Urinary bladder (tissue), 4 donors: ENCODE results near the gene TGM2. TPM values are rescaled to one million over a fixed set of nuclear protein-coding genes. Genes with fewer than 3 reads are reported as not detected.
A peak's percentile ranks its signal among the peaks of the same experiment; 100 is the strongest.

Experiments used
- DNase-seq: peaks from one replicate; pipeline ENCODE4 v3.0.0-alpha.2; 2015; ENCODE audit errors: extremely low spot score
- H3K27ac ChIP-seq: one replicate; pipeline ENCODE4 v1.5.1; 2013; ENCODE audit warnings: low read depth, mild to moderate bottlenecking, moderate library complexity
- H3K36me3 ChIP-seq: one replicate; pipeline ENCODE4 v1.6.1; 2013; ENCODE audit warnings: mild to moderate bottlenecking, moderate library complexity; ENCODE audit not compliant: insufficient read depth
- H3K4me1 ChIP-seq: one replicate; pipeline ENCODE4 v1.6.1; 2013; ENCODE audit warnings: mild to moderate bottlenecking, moderate library complexity; ENCODE audit not compliant: insufficient read depth
- H3K4me3 ChIP-seq: one replicate; pipeline ENCODE4 v1.5.1; 2013; ENCODE audit warnings: low read depth, low read length
- WGBS: extraction: QIAGEN DNeasy Blood & Tissue Kit; methylation state at CpG from one replicate; pipeline ENCODE4 v1.1.7; 2013; 5-methylcytosine and 5-hydroxymethylcytosine counted together
- polyA plus RNA-seq: library from polyadenylated mRNA; stranded (reverse); fragments of 200-250 nt; gene quantifications from one replicate; pipeline ENCODE4 v1.2.3, GENCODE V29; 2013
- total RNA-seq: library from RNA; depleted of rRNA; stranded (reverse); fragments of >200 nt; gene quantifications from one replicate; pipeline ENCODE4 v1.2.3, GENCODE V29; 2014
- donor health status: healthy with polysubstance abuse.
- donor health status: healthy.

The TGM2 gene
- total and polyA plus RNA-seq, 2 donors, result 75.7 to 360 TPM

GRCh38 chr20:38167328-38167850 lies 2.3 kb upstream of the TGM2 start:
- no peak for DNase-seq
- Histone ChIP-seq H3K36me3 (no peaks in the 10 kb centered on the region), H3K4me3 (no peak overlapping the region), H3K4me1 (no peaks in the 10 kb centered on the region), H3K27ac (no peak overlapping the region)
- WGBS, result 95% methylated on average over 8 of the region's 8 CpGs

- H3K27ac ChIP-seq, result no peak overlapping the region
- no peak for DNase-seq
- WGBS, result 75% methylated on average over 11 of the region's 11 CpGs
- no peaks in the 10 kb centered on the region for H3K36me3 ChIP-seq
- no peak overlapping the region for H3K4me3 ChIP-seq
- H3K4me1 ChIP-seq, result no peaks in the 10 kb centered on the region
Observed at GRCh38 chr20:38166703-38167233, 1.7 kb upstream of the TGM2 start.

GRCh38 chr20:38165966-38166702 lies 1.1 kb upstream of the TGM2 start:
- 70% methylated on average over 11 of the region's 11 CpGs for WGBS
- no peak for DNase-seq

GRCh38 chr20:38164624-38165088 lies 414 bp downstream of the TGM2 start:
- no peak for DNase-seq
- no peaks in the 10 kb centered on the region for H3K36me3 ChIP-seq
- peak overlapping the region; percentile 45 for H3K4me3 ChIP-seq
- 48% methylated on average over 14 of the region's 14 CpGs for WGBS
- no peaks in the 10 kb centered on the region for H3K4me1 ChIP-seq
- no peak overlapping the region for H3K27ac ChIP-seq

More at GRCh38 chr20:38165966-38166702, 1.1 kb upstream of the TGM2 start:
- H3K4me3 ChIP-seq, result no peak overlapping the region
- H3K27ac ChIP-seq, result no peak overlapping the region
- H3K4me1 ChIP-seq, result no peaks in the 10 kb centered on the region
- no peaks in the 10 kb centered on the region for H3K36me3 ChIP-seq

- no peaks in the 10 kb centered on the region for H3K4me1 ChIP-seq
- WGBS, result 72% methylated on average over 5 of the region's 5 CpGs
- H3K27ac ChIP-seq, result no peak overlapping the region
- peak overlapping the region; percentile 7 for H3K4me3 ChIP-seq
- no peaks in the 10 kb centered on the region for H3K36me3 ChIP-seq
- DNase-seq, result no peak
Observed at GRCh38 chr20:38164069-38164468, 1.0 kb downstream of the TGM2 start.

GRCh38 chr20:38162878-38163875 lies 1.9 kb downstream of the TGM2 start:
- WGBS, result 64% methylated on average over 15 of the region's 15 CpGs
- Histone ChIP-seq H3K36me3 (no peaks in the 10 kb centered on the region), H3K4me3 (peak overlapping the region; percentile 7), H3K27ac (no peak overlapping the region), H3K4me1 (no peaks in the 10 kb centered on the region)
- DNase-seq, result no peak

- 72% methylated on average over 2 of the region's 2 CpGs for WGBS
- Histone ChIP-seq H3K36me3 (no peaks in the 10 kb centered on the region), H3K27ac (no peak overlapping the region), H3K4me3 (no peak overlapping the region), H3K4me1 (no peaks in the 10 kb centered on the region)
- DNase-seq, result no peak
Observed at GRCh38 chr20:38162149-38162548, 2.9 kb downstream of the TGM2 start.

GRCh38 chr20:38161412-38161774 lies 3.7 kb downstream of the TGM2 start:
- Histone ChIP-seq H3K27ac (no peak overlapping the region), H3K36me3 (no peaks in the 10 kb centered on the region), H3K4me1 (no peaks in the 10 kb centered on the region), H3K4me3 (no peak overlapping the region)
- no peak for DNase-seq
- 94% methylated on average over 14 of the region's 14 CpGs for WGBS

GRCh38 chr20:38159957-38160756 lies 4.9 kb downstream of the TGM2 start:
- 83% methylated on average over 7 of the region's 7 CpGs for WGBS
- Histone ChIP-seq H3K4me1 (no peaks in the 10 kb centered on the region), H3K36me3 (no peaks in the 10 kb centered on the region), H3K27ac (no peak overlapping the region), H3K4me3 (no peak overlapping the region)
- no peak for DNase-seq

GRCh38 chr20:38159566-38159956 lies 5.5 kb downstream of the TGM2 start:
- Histone ChIP-seq H3K36me3 (no peaks in the 10 kb centered on the region), H3K4me3 (no peak overlapping the region), H3K4me1 (no peaks in the 10 kb centered on the region), H3K27ac (no peak overlapping the region)
- DNase-seq, result no peak
- WGBS, result 84% methylated on average over 5 of the region's 5 CpGs

- H3K4me1 ChIP-seq, result no peaks in the 10 kb centered on the region
- no peak overlapping the region for H3K27ac ChIP-seq
- DNase-seq, result no peak
- H3K36me3 ChIP-seq, result no peaks in the 10 kb centered on the region
- H3K4me3 ChIP-seq, result no peak overlapping the region
- 53% methylated on average over 14 of the region's 14 CpGs for WGBS
Observed at GRCh38 chr20:38158701-38159351, 6.2 kb downstream of the TGM2 start.

GRCh38 chr20:38157635-38158495 lies 7.2 kb downstream of the TGM2 start:
- no peaks in the 10 kb centered on the region for H3K36me3 ChIP-seq
- H3K4me1 ChIP-seq, result no peaks in the 10 kb centered on the region
- WGBS, result 63% methylated on average over 14 of the region's 14 CpGs
- no peak overlapping the region for H3K27ac ChIP-seq
- DNase-seq, result no peak
- no peak overlapping the region for H3K4me3 ChIP-seq
